NB4 (cell line): Measurements from ENCODE around the gene RANBP3.

ENCODE experiments used
- POLR2A ChIP-seq: IDR thresholded peaks from 2 replicates; pipeline ENCODE4 v1.6.1; 2011; ENCODE audit warnings: mild to moderate bottlenecking; ENCODE audit not compliant: insufficient read length; ENCODE audit errors: extremely low read depth
- TF ChIP-seq, protein P1 (sequence below): IDR thresholded peaks from one replicate; pipeline ENCODE4 v1.5.1; 2012; ENCODE audit warnings: low read depth, low read length

DNA sequence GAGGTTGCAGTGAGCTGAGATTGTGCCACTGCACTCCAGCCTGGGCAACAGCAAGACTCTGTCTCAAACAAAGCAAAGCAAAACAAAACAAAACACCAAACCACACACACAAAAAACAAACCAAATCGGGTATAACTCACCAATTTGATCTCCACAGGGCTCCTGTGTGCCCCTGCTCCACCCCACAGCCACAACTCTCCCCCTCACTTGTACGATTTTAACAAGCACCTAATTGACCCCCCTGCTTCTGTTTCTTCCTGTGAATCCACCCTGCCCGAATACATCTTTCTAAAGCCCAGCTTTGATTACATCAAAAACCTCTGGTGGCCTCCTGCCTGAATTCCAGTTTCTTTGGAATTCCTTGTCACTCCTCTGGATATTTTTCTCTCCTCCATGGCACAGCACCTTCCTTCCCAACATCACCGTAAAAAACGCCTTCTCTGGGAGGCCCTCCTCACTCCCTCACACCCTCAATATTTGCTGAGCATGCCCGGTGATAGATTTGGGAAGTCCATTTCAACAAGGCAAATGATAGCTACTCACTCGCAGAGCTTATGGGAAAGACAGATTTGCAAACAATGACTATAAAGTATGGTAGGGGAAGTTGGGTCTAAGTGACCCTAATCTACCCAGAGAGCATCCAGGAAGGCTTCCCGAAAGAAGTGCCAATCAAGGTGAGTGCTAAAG lies 11.6 kb upstream of the RANBP3 start:
- TF ChIP-seq, protein P1, sequence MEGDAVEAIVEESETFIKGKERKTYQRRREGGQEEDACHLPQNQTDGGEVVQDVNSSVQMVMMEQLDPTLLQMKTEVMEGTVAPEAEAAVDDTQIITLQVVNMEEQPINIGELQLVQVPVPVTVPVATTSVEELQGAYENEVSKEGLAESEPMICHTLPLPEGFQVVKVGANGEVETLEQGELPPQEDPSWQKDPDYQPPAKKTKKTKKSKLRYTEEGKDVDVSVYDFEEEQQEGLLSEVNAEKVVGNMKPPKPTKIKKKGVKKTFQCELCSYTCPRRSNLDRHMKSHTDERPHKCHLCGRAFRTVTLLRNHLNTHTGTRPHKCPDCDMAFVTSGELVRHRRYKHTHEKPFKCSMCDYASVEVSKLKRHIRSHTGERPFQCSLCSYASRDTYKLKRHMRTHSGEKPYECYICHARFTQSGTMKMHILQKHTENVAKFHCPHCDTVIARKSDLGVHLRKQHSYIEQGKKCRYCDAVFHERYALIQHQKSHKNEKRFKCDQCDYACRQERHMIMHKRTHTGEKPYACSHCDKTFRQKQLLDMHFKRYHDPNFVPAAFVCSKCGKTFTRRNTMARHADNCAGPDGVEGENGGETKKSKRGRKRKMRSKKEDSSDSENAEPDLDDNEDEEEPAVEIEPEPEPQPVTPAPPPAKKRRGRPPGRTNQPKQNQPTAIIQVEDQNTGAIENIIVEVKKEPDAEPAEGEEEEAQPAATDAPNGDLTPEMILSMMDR, result no peak
- no peak for TF ChIP-seq POLR2A
